ENCODE data around the gene ADGRD1. TPM values are rescaled to one million over a fixed set of nuclear protein-coding genes. Genes with fewer than 3 reads are reported as not detected.

ADGRD1 gene
- total RNA-seq, 1 donor from 2014 or later, result 0.98 TPM

- Mint-ChIP-seq H3K27ac (ENCODE audit: unreplicated experiment) (no peak overlapping the region), H3K27me3 (ENCODE audit: low read depth) (no peaks in the 10 kb centered on the region), H3K9me3 (no peaks in the 10 kb centered on the region), H3K4me1 (peaks cover 5% of the 10 kb centered on the region), H3K36me3 (ENCODE audit: low read depth) (no peaks in the 10 kb centered on the region), H3K4me3 (no peak overlapping the region)
- no peak for DNase-seq (ENCODE audit: low read depth, low spot score)
- no peak for TF ChIP-seq CTCF (conservative IDR thresholded peaks at IDR 0.05)
These were observed 141.4 kb downstream of the ADGRD1 start for GRCh38 chr12:131094831-131095805.

GRCh38 chr12:131095826-131096680 is 142.3 kb downstream of the ADGRD1 start:
- no peak for DNase-seq (ENCODE audit: low read depth, low spot score)
- Mint-ChIP-seq H3K4me3 (no peak overlapping the region), H3K27ac (ENCODE audit: unreplicated experiment) (peak overlapping the region; percentile 50), H3K36me3 (ENCODE audit: low read depth) (no peaks in the 10 kb centered on the region), H3K4me1 (peaks cover 5% of the 10 kb centered on the region), H3K27me3 (ENCODE audit: low read depth) (no peaks in the 10 kb centered on the region), H3K9me3 (no peaks in the 10 kb centered on the region)
- TF ChIP-seq CTCF (conservative IDR thresholded peaks at IDR 0.05), result no peak

GRCh38 chr12:131096681-131097181 is 143.0 kb downstream of the ADGRD1 start:
- Mint-ChIP-seq H3K36me3 (ENCODE audit: low read depth) (no peaks in the 10 kb centered on the region), H3K4me3 (no peak overlapping the region), H3K4me1 (peaks cover 5% of the 10 kb centered on the region), H3K27me3 (ENCODE audit: low read depth) (no peaks in the 10 kb centered on the region), H3K27ac (ENCODE audit: unreplicated experiment) (peak overlapping the region; percentile 50), H3K9me3 (peaks cover 3% of the 10 kb centered on the region)
- TF ChIP-seq CTCF (conservative IDR thresholded peaks at IDR 0.05), result no peak
- no peak for DNase-seq (ENCODE audit: low read depth, low spot score)

GRCh38 chr12:131097202-131098177 is 143.8 kb downstream of the ADGRD1 start:
- no peak for DNase-seq (ENCODE audit: low read depth, low spot score)
- Mint-ChIP-seq H3K4me3 (no peak overlapping the region), H3K9me3 (peaks cover 5% of the 10 kb centered on the region), H3K27ac (ENCODE audit: unreplicated experiment) (no peak overlapping the region), H3K4me1 (peaks cover 5% of the 10 kb centered on the region), H3K36me3 (ENCODE audit: low read depth) (no peaks in the 10 kb centered on the region), H3K27me3 (ENCODE audit: low read depth) (no peaks in the 10 kb centered on the region)
- TF ChIP-seq CTCF (conservative IDR thresholded peaks at IDR 0.05), result no peak
